ENCODE results near the gene GJD3.

The GJD3 gene

GRCh38 chr17:40315678-40316570 is 48.6 kb downstream of the GJD3 start:
- no peak overlapping the region for H3K4me3 ChIP-seq (ENCODE audit: low read depth, low read length)
- no peak for DNase-seq (ENCODE audit: low read depth)
- TF ChIP-seq CTCF (IDR thresholded peaks at IDR 0.05; ENCODE audit: insufficient read depth, low read depth, low read length, missing control alignments): no peak

GRCh38 chr17:40315206-40315605 is 49.3 kb downstream of the GJD3 start:
- H3K4me3 ChIP-seq (ENCODE audit: low read depth, low read length): no peak overlapping the region
- TF ChIP-seq CTCF (IDR thresholded peaks at IDR 0.05; ENCODE audit: insufficient read depth, low read depth, low read length, missing control alignments): no peak
- DNase-seq (ENCODE audit: low read depth): no peak

GRCh38 chr17:40314584-40314956 is 50.0 kb downstream of the GJD3 start:
- TF ChIP-seq CTCF (IDR thresholded peaks at IDR 0.05; ENCODE audit: insufficient read depth, low read depth, low read length, missing control alignments): no peak
- DNase-seq (ENCODE audit: low read depth): peak; percentile 65
- H3K4me3 ChIP-seq (ENCODE audit: low read depth, low read length): no peak overlapping the region

GRCh38 chr17:40313668-40314583 is 50.6 kb downstream of the GJD3 start:
- no peak for DNase-seq (ENCODE audit: low read depth)
- no peak for TF ChIP-seq CTCF (IDR thresholded peaks at IDR 0.05; ENCODE audit: insufficient read depth, low read depth, low read length, missing control alignments)
- H3K4me3 ChIP-seq (ENCODE audit: low read depth, low read length): peak overlapping the region; percentile 50

Measured in GM12865 (cell line).